Measurements from ENCODE around the gene FAM98B. TPM values are rescaled to one million over a fixed set of nuclear protein-coding genes. Genes with fewer than 3 reads are reported as not detected.

FAM98B gene
- total and polyA plus RNA-seq, 2 of the 13 experiments (the other 11 are each of a cell fraction or from before 2014, with no cell fraction given) = 3.7 to 4.7 TPM

- Histone ChIP-seq H3K36me3 (replicated peaks in 1 of 2; ENCODE audit: control insufficient read depth in 1 of 2, insufficient read depth in 2 of 2, low read length in 2 of 2) (no peaks in the 10 kb centered on the region), H3K4me2 (ENCODE audit: low read depth, low read length) (no peak overlapping the region), H3K9me3 (ENCODE audit: low read length) (no peaks in the 10 kb centered on the region), H3K4me1 (ENCODE audit: insufficient read depth, low read length) (no peaks in the 10 kb centered on the region), H3K79me2 (ENCODE audit: insufficient read depth, low read length) (no peaks in the 10 kb centered on the region), H3K27me3 (ENCODE audit: control insufficient read depth in 1 of 2, insufficient read depth in 2 of 2, low read length in 2 of 2) (peaks cover 0 to 5% of the 10 kb centered on the region in 2 experiments; a peak in 2 of 5 replicates), H3K9ac (ENCODE audit: insufficient read depth, low read depth, low read length) (no peak overlapping the region), H4K20me1 (ENCODE audit: insufficient read depth, low read length) (no peaks in the 10 kb centered on the region), H3K27ac (ENCODE audit: extremely low read length, insufficient read depth, low read length) (no peak overlapping the region), H3K4me3 (replicated peaks in 1 of 3; ENCODE audit: insufficient read depth in 1 of 3, low read depth in 2 of 3, low read length in 3 of 3) (no peak overlapping the region), H2AFZ (ENCODE audit: low read length) (no peak overlapping the region)
- 16% methylated on average over 4 of the region's 4 CpGs for WGBS (ENCODE audit: low lambda C conversion rate)
- POLR2A ChIA-PET = no interaction called here
- DNase-seq (ENCODE audit: low spot score) = no peak
- intact Hi-C loops (cut with micrococcal nuclease; ENCODE audit: unreplicated experiment) = no loop called here
- no TSS peak for BruUV-seq (replicated peaks)
- in situ Hi-C loops (cut with HindIII; ENCODE audit: extremely low pct_ligation_motif_present, low pct_unique_long_range_greater_than_20kb) = no loop called here
- no peak for ATAC-seq
- TF ChIP-seq ZNF256 (CRISPR knock-in tag; conservative IDR thresholded peaks at IDR 0.05) (no peak), ZNF414 (CRISPR knock-in tag; IDR thresholded peaks at IDR 0.05) (no peak), ZNF383 (CRISPR knock-in tag; IDR thresholded peaks at IDR 0.05; ENCODE audit: borderline replicate concordance) (no peak), ZNF556 (CRISPR knock-in tag; IDR thresholded peaks at IDR 0.05; ENCODE audit: borderline replicate concordance) (no peak), ZBTB7A (CRISPR knock-in tag; IDR thresholded peaks at IDR 0.05) (no peak), DZIP1 (CRISPR knock-in tag; IDR thresholded peaks at IDR 0.05) (no peak), ZNF891 (CRISPR knock-in tag; IDR thresholded peaks at IDR 0.05) (no peak), ZFY (CRISPR knock-in tag; IDR thresholded peaks at IDR 0.05) (no peak), BRD4 (CRISPR knock-in tag; IDR thresholded peaks at IDR 0.05) (no peak), ZNF773 (CRISPR knock-in tag; IDR thresholded peaks at IDR 0.05; ENCODE audit: borderline replicate concordance) (no peak), KLF6 (CRISPR knock-in tag; IDR thresholded peaks at IDR 0.05) (no peak), FOXA3 (CRISPR knock-in tag; IDR thresholded peaks at IDR 0.05) (no peak), CHCHD3 (CRISPR knock-in tag; IDR thresholded peaks at IDR 0.05) (no peak)
- FAIRE-seq = no peak
- CTCF ChIA-PET (ENCODE audit: low intra/inter-chr PET ratio, low total read pairs) = no interaction called here
These were observed 64.2 kb downstream of the FAM98B start for GRCh38 chr15:38518084-38518483.
